Activated naive CD8-positive, alpha-beta T cell (primary cell): ENCODE data around the gene PER3.

ENCODE experiments used
- H3K27ac Mint-ChIP-seq: one replicate; pipeline ENCODE4 v1.8.0; 2021; ENCODE audit warnings: mixed read lengths
- H3K27me3 Mint-ChIP-seq: one replicate; pipeline ENCODE4 v1.8.0; 2021; ENCODE audit warnings: mixed read lengths
- H3K36me3 Mint-ChIP-seq: one replicate; pipeline ENCODE4 v1.8.0; 2021; ENCODE audit warnings: mixed read lengths
- H3K4me1 Mint-ChIP-seq: one replicate; pipeline ENCODE4 v1.8.0; 2021; ENCODE audit warnings: low read depth, mixed read lengths
- H3K4me3 Mint-ChIP-seq: one replicate; pipeline ENCODE4 v1.8.0; 2021; ENCODE audit warnings: mild to moderate bottlenecking, mixed read lengths
- H3K9me3 Mint-ChIP-seq: one replicate; pipeline ENCODE4 v1.8.0; 2021; ENCODE audit warnings: low read depth, mixed read lengths

The PER3 gene

DNA sequence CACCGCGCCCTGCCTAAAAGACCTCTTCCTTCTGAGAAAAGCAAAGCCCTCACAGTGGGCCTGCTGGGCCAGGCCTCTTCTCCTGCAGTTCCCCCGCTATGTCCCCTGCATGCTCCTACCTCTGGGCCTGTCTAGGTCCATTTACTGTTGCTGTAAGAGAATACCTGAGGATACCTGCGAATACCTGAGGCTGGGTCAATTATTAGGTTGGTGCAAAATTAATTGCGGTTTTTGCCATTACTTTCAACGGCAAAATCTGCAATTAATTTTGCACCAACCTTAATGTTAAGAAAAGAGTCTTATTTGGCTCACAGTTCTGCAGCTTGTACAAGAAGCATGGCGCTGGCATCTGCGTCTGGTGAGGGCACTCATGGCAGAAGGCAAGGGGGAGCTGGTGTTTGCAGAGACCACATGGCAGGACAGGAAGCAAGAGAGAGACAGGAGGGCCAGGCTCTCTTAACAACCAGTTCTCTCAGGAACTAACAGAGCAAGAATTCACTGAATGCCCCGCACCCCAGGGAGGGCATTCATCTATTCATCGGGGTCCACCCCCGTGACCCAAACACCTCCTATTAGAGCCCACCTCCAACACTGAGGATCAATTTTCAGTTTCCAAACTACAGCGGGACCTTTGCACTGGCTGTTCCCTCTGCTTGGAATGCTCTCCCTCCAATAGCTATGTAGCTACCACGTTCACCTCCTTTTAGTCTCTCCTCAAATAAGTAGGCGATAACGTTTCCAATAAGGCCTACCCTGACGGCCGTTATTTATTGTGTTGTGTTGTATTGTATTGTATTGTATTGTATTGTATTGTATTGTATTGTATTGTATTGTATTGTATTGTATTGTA is 78.3 kb downstream of the PER3 start:
- Mint-ChIP-seq H3K9me3 (no peaks in the 10 kb centered on the region), H3K4me1 (no peaks in the 10 kb centered on the region), H3K4me3 (no peak overlapping the region), H3K27me3 (no peaks in the 10 kb centered on the region), H3K27ac (no peak overlapping the region), H3K36me3 (no peaks in the 10 kb centered on the region)

DNA sequence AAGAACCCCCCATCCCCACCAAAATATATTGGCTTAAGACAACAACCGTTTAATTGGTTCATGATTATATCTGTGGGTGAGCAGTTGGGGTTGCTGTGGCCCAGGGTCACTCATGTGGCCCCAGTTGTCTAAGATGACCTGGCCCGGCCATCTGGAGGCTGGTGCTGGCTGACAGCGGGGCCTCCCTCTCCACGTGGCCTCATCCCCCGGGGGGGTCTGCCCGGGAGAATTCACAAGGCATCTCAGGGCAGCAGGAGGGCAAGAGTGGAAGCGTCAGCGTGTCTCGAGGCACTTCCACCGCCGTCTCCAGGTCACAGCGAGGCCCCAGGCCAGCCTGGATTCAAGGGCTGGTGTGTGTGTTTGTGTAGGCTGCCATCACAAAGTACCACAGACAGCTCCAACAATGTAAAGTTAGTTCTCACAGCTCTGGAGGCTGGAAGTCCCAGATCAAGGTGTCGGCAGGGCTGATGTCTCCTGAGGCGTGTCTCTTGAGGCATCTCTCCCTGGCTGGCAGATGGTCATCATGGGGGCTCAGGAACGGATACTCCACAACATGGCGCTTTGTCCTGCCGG is 79.8 kb downstream of the PER3 start:
- Mint-ChIP-seq H3K27ac (no peak overlapping the region), H3K4me3 (no peak overlapping the region), H3K36me3 (no peaks in the 10 kb centered on the region), H3K27me3 (no peaks in the 10 kb centered on the region), H3K4me1 (no peaks in the 10 kb centered on the region), H3K9me3 (no peaks in the 10 kb centered on the region)

DNA sequence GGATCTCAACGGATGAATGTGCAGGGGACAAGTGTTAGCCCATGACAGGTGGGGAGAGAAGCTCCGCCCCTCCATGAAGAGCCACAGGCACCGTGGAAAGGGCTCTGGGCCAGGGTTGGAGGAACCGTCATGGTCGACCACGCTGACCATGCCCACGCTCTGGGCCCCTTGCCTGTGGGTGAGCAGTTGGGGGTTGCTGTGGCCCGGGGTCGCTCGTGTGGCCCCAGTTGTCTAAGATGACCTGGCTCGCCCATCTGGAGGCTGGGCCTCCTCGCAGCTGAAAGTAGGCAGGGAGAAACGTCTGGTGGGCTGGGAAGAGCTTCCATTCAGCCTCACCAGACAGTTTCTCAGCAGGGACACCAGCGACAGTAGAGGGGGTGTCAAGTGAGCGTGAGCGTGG is 81.9 kb downstream of the PER3 start:
- H3K4me3 Mint-ChIP-seq, result no peak overlapping the region
- no peaks in the 10 kb centered on the region for H3K4me1 Mint-ChIP-seq
- H3K9me3 Mint-ChIP-seq, result no peaks in the 10 kb centered on the region
- H3K36me3 Mint-ChIP-seq, result peaks cover 2% of the 10 kb centered on the region
- H3K27me3 Mint-ChIP-seq, result no peaks in the 10 kb centered on the region
- no peak overlapping the region for H3K27ac Mint-ChIP-seq

DNA sequence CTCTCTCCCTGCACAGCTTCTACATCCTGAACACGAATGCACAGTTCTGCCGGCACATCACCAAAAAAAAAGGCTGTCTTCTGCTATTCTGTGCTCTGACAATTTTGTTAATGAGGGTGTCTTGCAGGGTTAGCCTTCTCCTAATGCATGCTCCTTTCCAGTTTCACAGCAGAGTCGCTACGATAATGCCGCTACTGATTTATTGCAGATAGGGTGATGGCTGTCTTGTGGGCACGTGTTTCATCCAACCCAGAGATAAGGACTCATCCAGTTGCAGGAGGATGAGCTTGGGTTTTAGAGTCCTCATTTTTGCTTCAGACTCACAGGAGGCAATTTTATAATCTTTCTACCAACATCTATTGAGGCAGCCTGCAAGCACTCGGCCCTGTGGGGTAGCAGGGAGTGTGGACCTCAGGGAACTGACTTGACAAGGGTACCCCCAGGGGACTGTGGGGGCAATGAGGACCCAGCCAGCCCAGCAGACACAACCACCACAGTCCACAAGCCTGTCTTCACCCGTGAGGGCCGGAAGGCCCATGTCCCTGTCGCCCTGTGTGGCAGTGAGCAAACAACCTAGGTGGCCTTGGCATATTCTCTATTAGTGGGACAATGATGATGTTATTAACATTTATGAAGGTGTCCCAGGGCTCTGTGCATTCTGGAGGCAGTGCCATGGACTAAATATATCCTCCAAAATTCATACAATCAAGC is 84.1 kb downstream of the PER3 start:
- no peak overlapping the region for H3K4me3 Mint-ChIP-seq
- no peaks in the 10 kb centered on the region for H3K4me1 Mint-ChIP-seq
- peaks cover 2% of the 10 kb centered on the region for H3K27me3 Mint-ChIP-seq
- no peak overlapping the region for H3K27ac Mint-ChIP-seq
- peaks cover 3% of the 10 kb centered on the region for H3K36me3 Mint-ChIP-seq
- H3K9me3 Mint-ChIP-seq, result no peaks in the 10 kb centered on the region

DNA sequence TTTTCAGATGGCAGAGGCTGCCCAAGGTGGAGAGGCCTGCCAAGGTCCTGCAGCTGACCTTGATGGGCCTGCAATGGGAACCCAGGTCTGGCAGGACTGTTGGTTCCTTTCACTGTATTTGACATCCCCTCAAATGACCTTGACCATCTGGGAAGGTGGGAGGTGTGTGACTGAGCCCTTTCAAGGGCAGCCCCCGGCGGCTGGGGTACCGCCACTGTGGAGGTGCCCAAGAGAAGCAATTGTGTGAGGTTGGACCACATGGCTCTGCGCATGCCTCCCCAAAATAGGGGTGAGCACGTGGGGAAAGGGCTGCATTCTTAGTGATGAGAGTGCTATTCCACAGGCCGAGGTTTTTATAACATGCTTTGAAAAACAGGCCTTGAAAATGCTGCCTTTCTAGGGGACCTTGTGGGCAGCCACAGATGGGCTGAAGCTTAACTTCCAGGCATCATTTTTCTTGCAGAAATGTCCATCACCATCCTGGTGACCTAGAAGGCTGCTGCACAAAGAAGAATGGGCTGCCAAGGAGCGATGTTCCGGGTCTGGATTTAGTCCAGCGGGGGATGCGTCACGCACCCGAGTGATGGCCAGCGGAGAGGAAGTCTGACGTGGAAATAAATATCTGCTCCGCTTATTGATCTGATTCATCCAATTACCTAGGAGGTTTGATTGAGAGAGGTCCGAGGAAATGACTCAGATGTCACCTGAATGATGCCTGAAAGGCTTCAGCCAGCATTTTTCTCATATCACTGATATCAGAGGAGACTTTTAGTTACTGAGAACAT is 85.2 kb downstream of the PER3 start:
- Mint-ChIP-seq H3K9me3 (no peaks in the 10 kb centered on the region), H3K4me3 (no peak overlapping the region), H3K27ac (no peak overlapping the region), H3K36me3 (peaks cover 5% of the 10 kb centered on the region), H3K4me1 (no peaks in the 10 kb centered on the region), H3K27me3 (peaks cover 4% of the 10 kb centered on the region)

DNA sequence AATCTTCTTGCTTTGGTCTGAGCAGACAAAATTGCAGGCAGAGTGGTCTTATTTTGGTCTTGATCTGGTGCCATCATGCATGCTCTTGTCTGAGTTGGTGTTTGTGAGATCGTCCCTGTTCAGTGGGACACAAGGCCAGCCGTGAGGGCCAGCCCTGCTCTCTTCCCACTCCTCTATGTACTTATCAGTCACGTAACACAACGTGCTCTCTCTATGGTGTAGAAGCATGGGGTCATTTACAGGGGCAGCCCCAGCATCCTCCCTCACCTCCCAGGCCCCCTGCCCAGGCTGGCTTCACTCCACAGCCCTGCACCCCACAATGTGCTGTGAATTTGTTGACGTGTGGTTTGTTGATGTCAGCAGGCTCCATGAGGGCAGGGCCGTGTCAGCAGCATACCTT is 87.0 kb downstream of the PER3 start:
- H3K36me3 Mint-ChIP-seq, result peaks cover 5% of the 10 kb centered on the region
- no peaks in the 10 kb centered on the region for H3K9me3 Mint-ChIP-seq
- no peak overlapping the region for H3K27ac Mint-ChIP-seq
- H3K27me3 Mint-ChIP-seq, result peaks cover 4% of the 10 kb centered on the region
- H3K4me1 Mint-ChIP-seq, result no peaks in the 10 kb centered on the region
- H3K4me3 Mint-ChIP-seq, result no peak overlapping the region

DNA sequence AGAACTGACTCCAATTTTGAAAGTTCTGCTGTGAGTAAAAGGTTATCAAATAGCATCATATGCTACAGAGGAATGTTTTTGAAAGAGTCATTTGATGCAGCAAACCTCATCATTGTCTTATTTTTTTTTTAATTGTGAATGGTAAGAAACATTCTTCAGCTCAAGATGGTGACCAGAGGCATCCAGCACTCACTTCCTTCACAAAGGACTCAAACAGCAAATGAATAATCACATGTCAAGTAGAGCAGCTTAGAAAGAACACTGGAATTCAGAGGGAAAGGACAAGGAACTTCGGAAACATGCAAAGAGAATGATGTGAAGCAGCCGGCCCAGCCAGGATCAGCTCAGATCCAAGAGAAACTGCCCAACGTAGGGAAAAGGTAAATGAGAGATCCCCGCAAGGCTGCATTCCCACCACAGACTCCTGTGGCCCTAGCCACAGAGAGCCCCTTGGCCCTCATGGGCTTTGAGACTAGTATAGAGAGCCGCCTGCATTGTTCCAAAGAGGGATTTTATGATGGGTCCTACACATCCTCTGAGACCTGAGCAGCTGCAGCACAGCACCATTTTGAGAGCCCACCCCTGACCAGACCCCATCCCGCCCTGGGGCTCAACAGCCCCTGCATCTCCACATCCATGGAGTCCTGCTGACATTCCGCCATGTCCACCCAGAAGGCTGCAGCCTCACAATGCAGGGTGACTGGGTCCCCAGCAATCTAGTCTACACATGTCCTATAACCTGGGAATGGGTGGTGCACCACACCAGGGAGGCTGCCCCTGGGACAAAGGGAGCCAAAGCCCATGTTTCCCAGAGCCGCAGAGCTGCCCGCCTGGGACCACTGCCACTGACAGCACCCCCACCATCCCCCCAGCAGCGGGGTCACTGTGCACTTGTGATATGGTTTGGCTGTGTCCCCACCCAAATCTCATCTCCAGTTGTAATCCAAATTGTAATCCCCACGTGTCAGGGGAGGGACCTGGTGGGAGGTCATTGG is 90.0 kb downstream of the PER3 start:
- peaks cover 6% of the 10 kb centered on the region for H3K9me3 Mint-ChIP-seq
- H3K27ac Mint-ChIP-seq, result no peak overlapping the region
- no peaks in the 10 kb centered on the region for H3K4me1 Mint-ChIP-seq
- peaks cover 8% of the 10 kb centered on the region for H3K27me3 Mint-ChIP-seq
- H3K4me3 Mint-ChIP-seq, result no peak overlapping the region
- H3K36me3 Mint-ChIP-seq, result peaks cover 11% of the 10 kb centered on the region

DNA sequence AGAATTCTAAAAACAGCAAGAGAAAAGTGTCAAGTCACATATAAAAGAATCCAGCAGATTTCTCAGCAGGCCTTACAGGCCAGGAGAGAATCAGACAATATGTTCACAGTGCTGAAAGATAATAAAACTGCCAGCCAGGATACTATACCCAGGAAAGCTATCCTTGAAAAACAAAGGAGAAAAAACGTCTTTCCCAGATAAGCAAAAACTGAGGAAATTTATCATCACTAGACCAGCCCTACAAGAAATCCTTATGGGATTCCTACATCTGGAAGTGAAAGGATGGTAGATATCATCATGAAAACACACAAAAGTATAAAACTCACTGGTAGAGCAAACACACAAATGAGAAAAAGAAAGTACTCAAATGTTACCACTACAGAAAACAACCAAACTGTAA is 93.9 kb downstream of the PER3 start:
- Mint-ChIP-seq H3K4me1 (no peaks in the 10 kb centered on the region), H3K36me3 (peaks cover 9% of the 10 kb centered on the region), H3K27ac (no peak overlapping the region)

DNA sequence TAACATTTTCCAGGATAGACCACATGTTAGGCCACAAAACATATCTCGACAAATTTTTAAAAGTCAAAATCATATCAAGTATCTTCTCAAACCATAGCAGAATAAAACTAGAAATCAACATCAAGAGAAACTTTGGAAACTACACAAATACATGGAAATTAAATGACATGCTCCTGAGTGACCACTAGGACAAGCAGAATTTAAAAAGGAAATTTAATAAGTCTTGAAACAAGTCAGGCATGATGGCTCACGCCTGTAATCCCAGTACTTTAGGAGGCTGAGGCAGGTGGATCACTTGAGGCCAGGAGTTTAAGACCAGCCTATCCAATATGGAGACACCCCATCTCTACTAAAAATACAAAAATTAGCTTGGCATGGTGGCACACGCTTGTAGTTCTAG is 95.1 kb downstream of the PER3 start:
- no peak overlapping the region for H3K4me3 Mint-ChIP-seq
- no peak overlapping the region for H3K27ac Mint-ChIP-seq
- H3K4me1 Mint-ChIP-seq, result no peaks in the 10 kb centered on the region
- peaks cover 6% of the 10 kb centered on the region for H3K36me3 Mint-ChIP-seq
- H3K9me3 Mint-ChIP-seq, result peaks cover 6% of the 10 kb centered on the region
- H3K27me3 Mint-ChIP-seq, result peaks cover 4% of the 10 kb centered on the region

More for the DNA sequence above, 93.9 kb downstream of the PER3 start:
- peaks cover 8% of the 10 kb centered on the region for H3K27me3 Mint-ChIP-seq
- no peak overlapping the region for H3K4me3 Mint-ChIP-seq
- H3K9me3 Mint-ChIP-seq, result peaks cover 6% of the 10 kb centered on the region

DNA sequence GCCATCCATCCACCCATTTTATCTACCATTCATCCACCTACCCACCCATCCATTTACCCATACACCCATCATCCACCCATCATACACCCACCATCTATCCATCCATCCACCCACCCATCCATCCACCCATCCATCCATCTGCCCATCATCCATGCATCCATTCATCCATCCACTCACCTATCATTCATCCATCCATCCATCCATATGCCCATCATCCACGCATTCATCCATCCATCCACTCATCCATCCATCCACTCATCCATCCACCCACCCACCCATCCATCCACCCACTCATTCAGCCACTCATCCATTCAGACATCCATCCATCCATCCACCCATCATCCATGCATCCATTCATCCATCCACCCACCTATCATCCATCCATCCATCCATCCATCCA is 100.7 kb downstream of the PER3 start:
- H3K4me3 Mint-ChIP-seq, result no peak overlapping the region
- H3K36me3 Mint-ChIP-seq, result no peaks in the 10 kb centered on the region
- no peaks in the 10 kb centered on the region for H3K4me1 Mint-ChIP-seq
- peaks cover 6% of the 10 kb centered on the region for H3K9me3 Mint-ChIP-seq
- H3K27ac Mint-ChIP-seq, result no peak overlapping the region
- H3K27me3 Mint-ChIP-seq, result peaks cover 10% of the 10 kb centered on the region

DNA sequence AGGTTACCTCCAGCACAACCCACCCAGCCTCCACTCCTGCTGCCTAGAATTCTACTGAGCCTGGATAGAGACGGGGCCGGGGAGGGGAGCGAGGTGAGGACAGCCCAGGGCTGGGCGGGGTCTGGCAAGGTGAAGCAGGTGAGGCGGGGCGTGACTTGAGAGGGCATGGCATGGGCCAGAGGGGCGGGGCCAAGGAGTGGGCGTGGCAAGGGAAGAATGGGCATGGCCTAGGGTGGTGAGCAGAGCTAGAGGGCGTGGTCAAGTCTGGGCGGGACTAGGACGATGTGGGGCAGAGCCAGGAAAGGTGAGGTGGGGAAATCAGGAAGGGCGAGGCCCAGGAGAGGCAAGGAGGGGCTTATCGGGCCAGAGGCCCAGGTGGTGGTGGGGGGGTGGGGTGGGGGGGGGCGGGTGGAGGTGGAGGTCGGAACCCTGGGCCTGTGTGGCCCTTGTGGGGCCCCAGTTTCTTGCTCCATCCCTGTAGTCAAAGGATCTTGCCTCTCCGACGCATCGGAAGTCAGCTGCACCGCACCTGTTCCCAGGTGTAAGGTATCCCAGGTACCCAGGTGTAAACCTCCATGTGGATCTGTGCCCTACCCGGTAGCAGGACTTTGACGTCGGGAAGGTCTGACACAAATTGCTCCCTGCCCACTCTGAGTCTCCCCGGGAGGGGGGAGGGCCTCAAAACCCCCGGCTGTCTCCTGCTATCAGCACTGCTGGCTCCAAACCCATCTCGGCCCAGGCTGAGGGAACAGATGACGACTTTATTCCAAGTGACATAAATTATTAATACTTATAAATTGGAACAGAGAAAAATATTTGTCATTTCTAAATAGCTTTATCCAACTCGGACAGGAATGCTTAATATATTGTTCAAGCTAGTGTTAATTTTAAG is 101.7 kb downstream of the PER3 start:
- Mint-ChIP-seq H3K27ac (no peak overlapping the region), H3K27me3 (peaks cover 10% of the 10 kb centered on the region)

DNA sequence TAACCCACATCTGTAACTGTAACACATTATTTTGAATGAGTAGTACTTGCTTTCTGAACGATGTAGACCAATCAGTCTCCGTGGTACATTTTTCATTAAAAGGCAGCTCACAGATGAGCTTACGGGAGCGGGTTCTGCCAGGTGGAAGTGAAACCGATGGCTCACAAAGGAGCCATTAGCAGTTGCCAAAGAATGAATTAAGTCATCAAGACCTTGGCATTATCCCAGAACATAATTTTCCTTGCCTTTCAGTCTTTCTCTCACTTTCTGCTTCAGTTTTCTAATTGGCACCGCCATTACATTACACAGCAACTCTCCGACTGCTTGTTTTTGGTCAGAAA is 102.3 kb downstream of the PER3 start:
- Mint-ChIP-seq H3K9me3 (peaks cover 6% of the 10 kb centered on the region), H3K27me3 (peaks cover 10% of the 10 kb centered on the region), H3K36me3 (peaks cover 3% of the 10 kb centered on the region), H3K27ac (no peak overlapping the region), H3K4me1 (no peaks in the 10 kb centered on the region), H3K4me3 (no peak overlapping the region)

More for the DNA sequence above, 101.7 kb downstream of the PER3 start:
- H3K36me3 Mint-ChIP-seq, result peaks cover 3% of the 10 kb centered on the region
- H3K4me3 Mint-ChIP-seq, result no peak overlapping the region
- H3K9me3 Mint-ChIP-seq, result peaks cover 6% of the 10 kb centered on the region
- no peaks in the 10 kb centered on the region for H3K4me1 Mint-ChIP-seq
